ENCODE measurements around the gene TNKS2. TPM values are rescaled to one million over a fixed set of nuclear protein-coding genes. Genes with fewer than 3 reads are reported as not detected.

Gene TNKS2
- polyA plus RNA-seq, 1 donor (not counting 4 experiments of a cell fraction or from before 2014, with no cell fraction given) = 35.4 TPM

- no peak overlapping the region for H3K4me2 ChIP-seq (ENCODE audit: control insufficient read depth, extremely low read depth, insufficient read depth, low read depth, low read length)
- H3K27ac ChIP-seq (ENCODE audit: control insufficient read depth, insufficient read depth, low read length) = peak overlapping the region; percentile 81
- H3K4me1 ChIP-seq (ENCODE audit: control insufficient read depth, extremely low read depth, insufficient read depth, low read length) = peaks cover 19% of the 10 kb centered on the region
- H4K20me1 ChIP-seq (ENCODE audit: control insufficient read depth, extremely low read depth, insufficient read depth, low read length) = no peaks in the 10 kb centered on the region
- no peak overlapping the region for H3K9ac ChIP-seq (ENCODE audit: control insufficient read depth, extremely low read depth, insufficient read depth, low read length)
- TF ChIP-seq EZH2 (IDR thresholded peaks at IDR 0.05; ENCODE audit: low read length) = no peak
- no peak for TF ChIP-seq CTCF (optimal IDR thresholded peaks at IDR 0.05 in 1 of 3, IDR thresholded peaks at IDR 0.05 in 1 of 3, conservative IDR thresholded peaks at IDR 0.05 in 1 of 3; ENCODE audit: extremely low read depth in 1 of 3, insufficient read depth in 2 of 3, low read length in 3 of 3)
- dilution Hi-C loops (cut with MboI; ENCODE audit: extremely low pct_ligation_motif_present, low sequenced_read_pairs) = no loop called here
- no peaks in the 10 kb centered on the region for H3K27me3 ChIP-seq (ENCODE audit: control insufficient read depth, extremely low read depth, insufficient read depth, low read length)
- H3K4me3 ChIP-seq (ENCODE audit: control insufficient read depth in 2 of 3, extremely low read depth in 1 of 3, insufficient read depth in 2 of 3, low read depth in 1 of 3, low read length in 3 of 3) = no peak overlapping the region
- H3K9me1 ChIP-seq (ENCODE audit: control insufficient read depth, extremely low read depth, insufficient read depth, low read length) = no peaks in the 10 kb centered on the region
- no peaks in the 10 kb centered on the region for H3K36me3 ChIP-seq (ENCODE audit: control insufficient read depth in 2 of 2, extremely low read depth in 1 of 2, insufficient read depth in 2 of 2, low read length in 2 of 2)
- H3K9me3 ChIP-seq (ENCODE audit: control insufficient read depth, low read depth, low read length) = no peaks in the 10 kb centered on the region
- no peak for DNase-seq (ENCODE audit: low read depth, low spot score)
- no peaks in the 10 kb centered on the region for H3K79me2 ChIP-seq (ENCODE audit: control insufficient read depth, insufficient read depth, low read length)
- no peak overlapping the region for H2AFZ ChIP-seq (ENCODE audit: control insufficient read depth, low read length)
- FAIRE-seq = no peak
These were observed 9.7 kb upstream of the TNKS2 start for GRCh38 chr10:91788527-91788926.

GRCh38 chr10:91796331-91797047 is 1.7 kb upstream of the TNKS2 start:
- Histone ChIP-seq H4K20me1 (ENCODE audit: control insufficient read depth, extremely low read depth, insufficient read depth, low read length) (no peaks in the 10 kb centered on the region), H3K4me1 (ENCODE audit: control insufficient read depth, extremely low read depth, insufficient read depth, low read length) (peaks cover 26% of the 10 kb centered on the region), H3K9me3 (ENCODE audit: control insufficient read depth, low read depth, low read length) (no peaks in the 10 kb centered on the region), H2AFZ (ENCODE audit: control insufficient read depth, low read length) (peak overlapping the region; percentile 79), H3K9me1 (ENCODE audit: control insufficient read depth, extremely low read depth, insufficient read depth, low read length) (no peaks in the 10 kb centered on the region), H3K27ac (ENCODE audit: control insufficient read depth, insufficient read depth, low read length) (peak overlapping the region; percentile 95), H3K9ac (ENCODE audit: control insufficient read depth, extremely low read depth, insufficient read depth, low read length) (peak overlapping the region; percentile 45), H3K4me3 (ENCODE audit: control insufficient read depth in 2 of 3, extremely low read depth in 1 of 3, insufficient read depth in 2 of 3, low read depth in 1 of 3, low read length in 3 of 3) (peak overlapping the region in 2 of 3 experiments; percentile 93 to 98), H3K36me3 (ENCODE audit: control insufficient read depth in 2 of 2, extremely low read depth in 1 of 2, insufficient read depth in 2 of 2, low read length in 2 of 2) (peaks cover 0 to 2% of the 10 kb centered on the region in 2 experiments), H3K4me2 (ENCODE audit: control insufficient read depth, extremely low read depth, insufficient read depth, low read depth, low read length) (peak overlapping the region; percentile 99), H3K79me2 (ENCODE audit: control insufficient read depth, insufficient read depth, low read length) (peaks cover 33% of the 10 kb centered on the region), H3K27me3 (ENCODE audit: control insufficient read depth, extremely low read depth, insufficient read depth, low read length) (no peaks in the 10 kb centered on the region)
- peak; percentile 83 for FAIRE-seq
- DNase-seq (ENCODE audit: low read depth, low spot score) = no peak
- TF ChIP-seq EZH2 (IDR thresholded peaks at IDR 0.05; ENCODE audit: low read length) (no peak), CTCF (optimal IDR thresholded peaks at IDR 0.05 in 1 of 3, IDR thresholded peaks at IDR 0.05 in 1 of 3, conservative IDR thresholded peaks at IDR 0.05 in 1 of 3; ENCODE audit: extremely low read depth in 1 of 3, insufficient read depth in 2 of 3, low read length in 3 of 3) (no peak)
- dilution Hi-C loops (cut with MboI; ENCODE audit: extremely low pct_ligation_motif_present, low sequenced_read_pairs) = no loop called here

Data from keratinocyte (primary cell).